NAMALWA (cell line): ENCODE data around the gene ZNF783.
A peak's percentile ranks its signal among the peaks of the same experiment; 100 is the strongest.
"Not testable (repeated sequence)": the region's sequence is repeated elsewhere in the genome, so short reads cannot be mapped to it uniquely, and the experiment has no call there.

Experiments used
- DNase-seq: peaks from one replicate; pipeline ENCODE4 v3.0.0-alpha.2; 2015; ENCODE audit warnings: low spot score

The ZNF783 gene

GRCh38 chr7:149300620-149301285, 38.8 kb downstream of the ZNF783 start:
- DNase-seq, result no peak

GRCh38 chr7:149302222-149302621, 40.2 kb downstream of the ZNF783 start:
- DNase-seq, result no peak

- DNase-seq, result no peak
These were observed 40.9 kb downstream of the ZNF783 start for GRCh38 chr7:149302865-149303264.

GRCh38 chr7:149304006-149304405, 42.0 kb downstream of the ZNF783 start:
- no peak for DNase-seq

- DNase-seq, result no peak
These were observed 44.9 kb downstream of the ZNF783 start for GRCh38 chr7:149306854-149307253.

GRCh38 chr7:149307775-149308501, 45.9 kb downstream of the ZNF783 start:
- DNase-seq, result no peak

- peak; percentile 87 for DNase-seq
These were observed 48.3 kb downstream of the ZNF783 start for GRCh38 chr7:149310113-149310836.

GRCh38 chr7:149310990-149311573, 49.1 kb downstream of the ZNF783 start:
- DNase-seq, result no peak

- DNase-seq, result no peak
These were observed 52.0 kb downstream of the ZNF783 start for GRCh38 chr7:149313981-149314380.

GRCh38 chr7:149316606-149317005, 54.6 kb downstream of the ZNF783 start:
- DNase-seq, result no peak

- no peak for DNase-seq
These were observed 55.5 kb downstream of the ZNF783 start for GRCh38 chr7:149317496-149317895.

- peak; percentile 29 for DNase-seq
These were observed 56.1 kb downstream of the ZNF783 start for GRCh38 chr7:149317986-149318672.

GRCh38 chr7:149319376-149319775, 57.4 kb downstream of the ZNF783 start:
- no peak for DNase-seq

- no peak for DNase-seq
These were observed 58.5 kb downstream of the ZNF783 start for GRCh38 chr7:149320313-149321124.

- not testable (repeated sequence) for DNase-seq
These were observed 59.3 kb downstream of the ZNF783 start for GRCh38 chr7:149321125-149321905.

- no peak for DNase-seq
These were observed 60.1 kb downstream of the ZNF783 start for GRCh38 chr7:149321978-149322541.

GRCh38 chr7:149322737-149323136, 60.7 kb downstream of the ZNF783 start:
- DNase-seq, result no peak

- no peak for DNase-seq
These were observed 63.3 kb downstream of the ZNF783 start for GRCh38 chr7:149325248-149325647.

GRCh38 chr7:149329265-149329664, 67.3 kb downstream of the ZNF783 start:
- DNase-seq, result no peak

- no peak for DNase-seq
These were observed 67.9 kb downstream of the ZNF783 start for GRCh38 chr7:149329766-149330334.
